ENCODE data around the gene ZNF709.
"Not testable (repeated sequence)": the region's sequence is repeated elsewhere in the genome, so short reads cannot be mapped to it uniquely, and the experiment has no call there.

Gene ZNF709

DNA sequence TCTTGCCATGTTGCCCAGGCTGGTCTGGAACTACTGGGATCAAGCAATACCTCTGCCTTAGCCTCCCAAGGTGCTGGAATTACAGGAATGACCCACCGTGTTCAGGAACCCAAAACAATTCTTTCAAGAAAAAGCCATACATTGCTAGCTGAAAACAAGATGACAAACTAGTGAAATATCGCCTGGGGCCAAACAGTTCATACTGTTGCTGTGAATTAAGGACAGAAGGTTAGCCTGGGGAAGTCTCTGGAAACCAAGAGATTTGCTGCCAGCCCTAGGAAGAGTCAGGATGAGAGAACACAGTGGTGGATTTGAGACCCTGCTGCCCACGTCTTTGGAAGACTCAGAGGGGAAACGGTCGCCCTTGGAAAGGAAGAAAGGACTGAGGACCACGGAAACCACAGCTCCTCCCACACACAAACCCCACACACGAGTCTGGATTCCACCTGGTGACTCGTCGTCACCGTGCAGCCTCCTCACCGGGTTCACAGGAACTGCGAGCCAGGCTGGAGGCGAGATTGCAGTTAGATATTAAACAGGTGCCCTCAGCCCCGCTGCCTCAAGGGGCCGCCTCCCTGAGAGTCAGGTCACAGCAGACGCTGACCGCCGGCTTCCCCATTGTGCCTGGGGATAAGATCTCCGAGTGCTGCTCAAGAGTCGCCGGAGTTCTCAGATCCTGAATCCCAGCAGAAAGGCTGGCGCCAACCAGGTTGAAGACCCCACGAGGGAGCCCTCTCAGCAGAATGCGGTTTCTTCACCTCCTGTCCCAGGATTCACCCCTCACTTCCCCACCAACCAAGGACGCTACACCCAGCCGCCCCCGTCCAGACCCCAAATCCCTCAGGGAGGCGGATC lies 44.7 kb downstream of the ZNF709 start:
- Mint-ChIP-seq H3K4me3 (peak overlapping the region; percentile 99), H3K4me1 (peaks cover 10% of the 10 kb centered on the region), H3K27ac (ENCODE audit: low read depth) (peak overlapping the region; percentile 94)
- not testable (repeated sequence) for H3K27me3 Mint-ChIP-seq; H3K9me3 Mint-ChIP-seq; DNase-seq (ENCODE audit: low spot score in 2 of 2); H3K36me3 Mint-ChIP-seq (ENCODE audit: insufficient read depth)
- ATAC-seq (replicated peaks; ENCODE audit: extremely low read depth, poor library complexity, severe bottlenecking) = peak; percentile 17

DNA sequence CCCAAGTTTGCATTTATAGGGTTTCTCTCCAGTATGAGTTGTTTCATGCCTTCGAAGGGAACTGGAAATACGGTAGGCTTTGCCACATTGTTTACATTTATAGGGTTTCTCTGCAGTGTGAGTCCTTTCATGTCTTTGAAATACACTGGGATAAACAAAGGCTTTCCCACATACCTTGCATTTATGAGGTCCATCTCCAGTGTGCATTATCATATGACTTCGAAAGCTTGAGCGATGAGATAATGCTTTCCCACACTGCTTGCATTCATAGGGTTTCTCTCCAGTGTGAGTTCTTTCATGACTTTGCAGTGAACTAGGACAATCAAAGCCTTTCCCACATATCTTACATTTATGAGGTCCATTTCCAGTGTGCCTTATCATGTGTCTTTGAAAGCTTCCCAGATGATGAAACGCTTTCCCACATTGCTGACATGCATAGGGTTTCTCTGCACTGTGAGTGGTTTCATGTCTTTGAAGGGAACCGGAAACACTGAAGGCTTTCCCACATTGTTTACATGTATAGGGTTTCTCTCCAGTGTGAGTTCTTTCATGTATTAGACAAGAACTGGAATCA lies 53.8 kb downstream of the ZNF709 start:
- DNase-seq (ENCODE audit: low spot score in 2 of 2); H3K27ac Mint-ChIP-seq (ENCODE audit: low read depth); H3K27me3 Mint-ChIP-seq; ATAC-seq (replicated peaks; ENCODE audit: extremely low read depth, poor library complexity, severe bottlenecking); H3K4me3 Mint-ChIP-seq; H3K4me1 Mint-ChIP-seq: not testable (repeated sequence)
- peaks cover 11% of the 10 kb centered on the region for H3K9me3 Mint-ChIP-seq
- H3K36me3 Mint-ChIP-seq (ENCODE audit: insufficient read depth) = peaks cover 19% of the 10 kb centered on the region

DNA sequence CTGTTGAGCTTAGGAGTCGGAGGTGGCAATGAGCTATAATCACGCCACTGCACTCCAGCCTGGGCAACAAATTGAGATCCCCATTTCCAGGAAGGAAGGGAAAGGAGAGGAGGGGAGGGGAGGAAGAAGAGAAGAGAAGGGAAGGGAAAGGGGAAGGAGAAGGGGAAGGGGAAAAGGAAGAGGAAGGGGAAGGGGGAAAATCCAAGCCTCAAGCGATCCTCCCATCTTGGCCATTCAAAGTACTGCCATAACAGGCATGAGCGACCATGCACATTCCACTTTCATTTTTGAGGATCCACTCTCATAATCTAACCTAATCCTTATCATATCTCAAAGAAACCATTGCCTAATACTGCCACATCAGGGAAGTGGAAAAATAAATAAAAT lies 58.7 kb downstream of the ZNF709 start:
- Mint-ChIP-seq H3K27ac (ENCODE audit: low read depth) (no peak overlapping the region), H3K36me3 (ENCODE audit: insufficient read depth) (peaks cover 6% of the 10 kb centered on the region), H3K4me1 (no peaks in the 10 kb centered on the region), H3K27me3 (no peaks in the 10 kb centered on the region), H3K9me3 (peaks cover 2% of the 10 kb centered on the region), H3K4me3 (no peak overlapping the region)
- no peak for ATAC-seq (replicated peaks; ENCODE audit: extremely low read depth, poor library complexity, severe bottlenecking)
- no peak for DNase-seq (ENCODE audit: low spot score in 2 of 2)

DNA sequence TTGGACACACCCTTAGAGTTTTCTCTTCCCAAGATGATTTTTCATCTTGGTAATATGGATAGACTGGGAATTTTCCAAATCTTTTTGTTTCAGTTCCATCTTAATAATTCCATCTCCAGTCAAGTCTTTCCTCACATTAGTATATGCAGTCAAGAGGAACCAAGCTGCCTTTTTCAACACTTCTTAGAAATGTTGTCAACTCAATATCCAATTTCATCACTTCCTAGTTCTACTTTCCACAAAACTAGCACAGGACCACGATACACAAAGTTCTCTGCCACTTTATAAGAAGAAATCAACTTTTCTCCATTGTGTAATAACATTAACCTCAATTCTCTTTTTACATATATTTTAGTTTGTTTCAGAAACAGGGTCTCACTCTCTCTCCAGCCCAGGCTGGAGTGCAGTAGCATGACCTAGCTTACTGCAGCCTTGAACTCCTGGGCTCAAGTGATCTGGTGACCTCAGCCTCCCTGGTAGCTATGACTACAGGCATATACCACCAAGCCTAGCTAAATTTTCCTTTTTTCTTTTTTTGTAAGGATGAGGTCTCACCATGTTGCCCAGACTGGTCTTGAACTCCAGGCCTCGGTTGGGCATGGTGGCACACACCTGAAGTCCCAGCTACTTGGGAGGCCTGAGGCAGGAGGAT lies 59.3 kb downstream of the ZNF709 start:
- peaks cover 3% of the 10 kb centered on the region for H3K36me3 Mint-ChIP-seq (ENCODE audit: insufficient read depth)
- ATAC-seq (replicated peaks; ENCODE audit: extremely low read depth, poor library complexity, severe bottlenecking) (no peak), DNase-seq (ENCODE audit: low spot score in 2 of 2) (no peak)
- no peaks in the 10 kb centered on the region for H3K4me1 Mint-ChIP-seq
- no peaks in the 10 kb centered on the region for H3K9me3 Mint-ChIP-seq
- no peaks in the 10 kb centered on the region for H3K27me3 Mint-ChIP-seq
- no peak overlapping the region for H3K27ac Mint-ChIP-seq (ENCODE audit: low read depth)
- H3K4me3 Mint-ChIP-seq = no peak overlapping the region

DNA sequence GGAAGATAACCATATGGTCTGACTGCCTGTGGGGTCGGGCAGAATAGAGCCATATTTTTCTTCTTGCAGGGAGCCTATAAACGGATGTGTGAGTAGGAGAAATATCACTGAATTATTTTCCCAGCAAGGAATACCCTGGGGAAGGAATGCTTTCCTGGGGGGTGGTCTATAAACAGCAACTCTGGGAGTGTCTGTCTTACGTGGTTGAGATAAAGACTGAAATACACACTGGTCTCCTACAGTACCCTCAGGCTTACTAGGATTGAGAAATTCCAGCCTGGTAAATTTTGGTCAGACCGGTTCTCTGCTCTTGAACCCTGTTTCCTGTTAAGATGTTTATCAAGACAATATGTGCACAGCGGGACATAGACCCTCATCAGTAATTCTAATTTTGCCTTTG lies 67.3 kb downstream of the ZNF709 start:
- not testable (repeated sequence) for H3K27ac Mint-ChIP-seq (ENCODE audit: low read depth); DNase-seq (ENCODE audit: low spot score in 2 of 2); H3K4me3 Mint-ChIP-seq; ATAC-seq (replicated peaks; ENCODE audit: extremely low read depth, poor library complexity, severe bottlenecking); H3K27me3 Mint-ChIP-seq; H3K4me1 Mint-ChIP-seq; H3K9me3 Mint-ChIP-seq; H3K36me3 Mint-ChIP-seq (ENCODE audit: insufficient read depth)

DNA sequence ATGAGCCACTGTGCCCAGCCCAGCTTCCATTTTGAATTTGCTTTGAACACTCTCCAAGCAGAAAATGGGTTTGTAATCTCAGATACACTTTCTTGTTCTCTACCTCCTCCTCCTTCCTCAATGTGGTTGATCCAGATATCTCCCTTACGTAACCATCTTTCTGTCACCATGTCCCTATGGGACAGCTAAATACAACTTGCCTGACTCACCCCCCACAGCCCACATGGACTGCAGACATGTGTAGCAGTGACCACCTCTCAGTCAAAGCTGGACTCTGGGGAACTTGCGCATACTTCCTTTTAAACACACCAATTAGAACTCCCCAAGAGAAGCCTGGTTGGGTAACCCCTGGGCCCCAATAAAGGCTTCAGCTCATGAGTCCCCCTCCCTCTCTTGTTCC lies 72.7 kb downstream of the ZNF709 start:
- no peaks in the 10 kb centered on the region for H3K4me1 Mint-ChIP-seq
- no peak overlapping the region for H3K4me3 Mint-ChIP-seq
- no peaks in the 10 kb centered on the region for H3K27me3 Mint-ChIP-seq
- DNase-seq (ENCODE audit: low spot score in 2 of 2) (no peak), ATAC-seq (replicated peaks; ENCODE audit: extremely low read depth, poor library complexity, severe bottlenecking) (no peak)
- H3K36me3 Mint-ChIP-seq (ENCODE audit: insufficient read depth) = no peaks in the 10 kb centered on the region
- H3K27ac Mint-ChIP-seq (ENCODE audit: low read depth) = no peak overlapping the region
- H3K9me3 Mint-ChIP-seq = peaks cover 8% of the 10 kb centered on the region

Data from central memory CD8-positive, alpha-beta T cell (primary cell).